AML-193 (cell line): ENCODE results near the gene FAAH2.
"Not testable (repeated sequence)": the region's sequence is repeated elsewhere in the genome, so short reads cannot be mapped to it uniquely, and the experiment has no call there.

Experiments used
- DNase-seq, 2 experiments: peaks; one replicate each; lab custom pipeline; 2025; lab: John Stamatoyannopoulos, UW

FAAH2 gene

GRCh38 chrX:57380026-57380796 is 93.7 kb downstream of the FAAH2 start:
- DNase-seq = no peak

GRCh38 chrX:57394162-57394561 is 107.7 kb downstream of the FAAH2 start:
- not testable (repeated sequence) for DNase-seq

DNA sequence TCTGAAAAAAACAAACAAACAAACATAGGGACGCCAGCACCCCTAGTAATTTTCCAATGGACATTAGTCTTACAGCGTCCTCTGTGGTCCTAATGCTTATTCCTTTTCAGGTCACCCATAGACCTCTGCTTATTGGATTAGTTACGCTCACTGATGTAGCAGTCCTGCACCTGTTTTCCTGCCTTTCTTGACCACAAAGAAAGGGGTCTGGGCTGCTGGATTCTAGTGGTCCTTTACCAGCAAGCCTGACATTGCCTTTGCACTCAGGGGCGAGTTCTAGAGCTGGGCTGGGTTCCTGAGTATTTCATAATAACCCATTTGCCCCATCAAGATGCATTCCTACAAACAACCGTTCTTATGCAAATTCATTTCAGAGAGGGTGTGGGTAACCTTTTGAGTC is 116.7 kb downstream of the FAAH2 start:
- DNase-seq = not testable (repeated sequence)

DNA sequence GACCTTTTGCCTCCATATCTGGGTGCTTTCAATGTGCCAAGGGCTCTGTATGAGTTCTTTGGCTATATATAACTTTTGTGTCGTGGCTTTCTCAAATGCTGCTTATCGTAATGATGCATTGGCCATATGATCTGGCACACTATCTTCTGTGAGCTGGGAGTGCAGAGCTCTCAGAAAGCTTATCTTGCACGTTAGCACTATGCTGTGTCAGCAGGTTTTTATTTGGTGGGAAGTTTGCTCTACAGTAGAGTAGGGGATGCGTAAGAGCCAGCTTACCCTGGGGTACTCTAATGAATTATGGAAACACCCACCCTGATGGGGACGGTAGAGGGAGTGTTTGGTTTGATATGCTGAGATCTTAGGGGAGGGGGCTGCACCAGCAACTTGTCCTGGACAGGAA is 119.6 kb downstream of the FAAH2 start:
- DNase-seq = no peak

GRCh38 chrX:57417827-57418226 is 131.3 kb downstream of the FAAH2 start:
- no peak for DNase-seq

- DNase-seq = no peak
Measured at GRCh38 chrX:57422289-57422688, 135.8 kb downstream of the FAAH2 start.

DNA sequence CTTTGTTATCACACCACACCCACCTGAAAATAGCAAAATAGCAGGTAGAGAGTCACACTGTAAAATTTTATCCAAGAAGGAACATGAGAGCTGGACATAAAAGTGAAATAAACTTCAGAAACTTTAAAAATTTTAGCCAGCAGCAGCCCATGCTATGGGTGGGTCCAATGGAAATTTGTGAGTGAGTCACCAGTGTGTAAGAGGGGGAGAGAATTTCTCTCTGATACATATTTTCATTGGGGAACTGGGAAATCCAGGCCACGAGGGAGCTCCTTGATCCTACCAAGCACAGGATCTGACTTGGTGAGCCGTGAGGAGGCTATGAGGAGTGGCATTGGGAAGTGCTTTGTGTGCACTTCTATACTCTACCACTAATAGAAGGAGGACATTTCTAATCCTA is 136.3 kb downstream of the FAAH2 start:
- DNase-seq = no peak

GRCh38 chrX:57445076-57445475 is 158.6 kb downstream of the FAAH2 start:
- DNase-seq = no peak

DNA sequence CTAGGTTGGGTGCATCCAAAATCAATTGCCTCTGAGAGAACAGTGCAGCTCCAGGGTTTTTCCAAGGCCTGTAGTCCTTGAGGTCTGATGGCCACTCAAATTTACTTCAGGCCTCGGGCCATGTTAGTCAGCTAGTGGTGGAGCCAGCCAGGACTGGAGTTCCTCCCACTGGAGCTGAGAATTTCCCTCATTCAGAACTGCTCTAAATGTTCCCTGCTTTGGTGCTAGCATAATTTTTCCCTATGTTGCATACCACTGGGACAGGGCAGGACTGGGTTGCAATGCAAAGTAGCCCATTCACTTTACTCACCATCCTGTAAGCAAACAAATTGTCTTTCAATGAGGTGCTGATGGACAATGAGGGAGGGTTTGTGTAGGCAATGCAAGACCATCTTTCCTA is 159.3 kb downstream of the FAAH2 start:
- DNase-seq = no peak

DNA sequence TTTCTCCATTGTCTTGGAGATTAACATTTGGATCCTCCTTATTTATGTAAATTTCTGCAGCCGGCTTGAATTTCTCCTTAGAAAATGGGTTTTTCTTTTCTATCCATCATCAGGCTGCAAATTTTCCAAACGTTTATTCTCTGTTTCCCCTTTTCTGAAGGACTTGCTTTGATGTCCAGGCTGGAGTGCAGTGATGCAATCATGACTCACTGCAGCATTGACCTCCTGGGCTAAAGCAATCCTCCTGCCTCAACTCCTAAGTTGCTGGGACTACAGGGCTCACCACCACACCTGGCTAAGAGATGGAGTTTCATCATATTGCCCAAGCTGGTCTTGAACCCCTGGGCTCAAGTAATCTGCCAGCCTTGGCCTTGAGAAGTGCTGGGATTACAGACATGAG is 161.3 kb downstream of the FAAH2 start:
- DNase-seq = no peak

- DNase-seq = no peak
Measured at GRCh38 chrX:57451426-57452020, 165.0 kb downstream of the FAAH2 start.

DNA sequence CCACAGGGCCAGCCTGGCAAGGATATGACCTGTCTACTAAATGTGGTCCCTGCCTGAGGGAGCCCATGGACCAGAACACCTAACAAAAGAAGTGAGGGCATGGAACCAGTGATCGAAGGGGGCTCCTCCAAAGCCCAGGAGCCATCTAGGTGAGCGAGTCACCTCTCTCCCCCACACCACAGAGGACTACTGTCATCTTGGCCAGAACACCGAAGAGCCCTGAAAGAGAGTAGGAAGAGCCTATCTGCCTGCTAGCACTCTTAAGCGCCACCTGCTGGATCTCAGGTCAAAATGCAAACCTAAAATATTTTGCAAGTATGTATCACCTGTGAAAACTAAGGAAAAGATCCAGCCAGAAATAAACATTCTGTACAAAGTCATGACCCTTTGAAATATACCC is 167.4 kb downstream of the FAAH2 start:
- DNase-seq = peak; percentile 9 to 32

- DNase-seq = no peak
Measured at GRCh38 chrX:57481514-57481913, 195.0 kb downstream of the FAAH2 start.

GRCh38 chrX:57516491-57516890 is 230.0 kb downstream of the FAAH2 start:
- no peak for DNase-seq

GRCh38 chrX:57519578-57520118 is 233.1 kb downstream of the FAAH2 start:
- DNase-seq = no peak

DNA sequence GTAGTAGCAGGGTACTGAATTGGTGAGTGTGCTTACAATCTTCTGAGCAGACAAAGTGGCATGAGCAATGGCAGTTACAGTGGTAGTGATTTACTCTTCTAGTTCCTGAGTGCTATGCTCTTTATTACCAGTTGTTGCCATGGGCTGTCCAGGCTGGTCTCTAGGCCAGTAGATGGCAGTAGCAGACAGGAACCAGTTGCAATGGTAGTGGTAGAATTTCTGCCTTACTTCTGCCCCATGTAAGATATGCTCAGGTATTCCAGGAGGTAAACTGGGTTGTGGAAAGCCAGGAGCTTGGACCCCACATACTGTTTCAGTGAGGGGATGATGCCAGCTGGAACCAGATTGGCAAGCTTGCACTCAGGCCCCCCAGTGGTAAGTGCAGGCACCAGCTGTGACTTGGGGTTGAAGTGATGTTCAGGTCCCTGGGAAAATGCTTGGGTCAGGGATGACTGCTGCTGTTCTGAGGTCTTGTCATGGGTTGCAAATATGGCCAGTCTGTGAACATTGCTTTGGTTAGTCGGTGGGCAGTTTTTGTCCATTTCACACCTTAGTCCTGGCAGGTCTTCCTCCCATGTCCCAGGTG is 242.3 kb downstream of the FAAH2 start:
- DNase-seq = peak in 1 of 2 experiments; percentile 0
